Measurements from ENCODE around the gene KDM6A. TPM values are rescaled to one million over a fixed set of nuclear protein-coding genes. Genes with fewer than 3 reads are reported as not detected.
A peak's percentile ranks its signal among the peaks of the same experiment; 100 is the strongest.
"Not testable (repeated sequence)": the region's sequence is repeated elsewhere in the genome, so short reads cannot be mapped to it uniquely, and the experiment has no call there.

The KDM6A gene
- total RNA-seq, 1 donor from 2014 or later = 8.5 TPM

DNA sequence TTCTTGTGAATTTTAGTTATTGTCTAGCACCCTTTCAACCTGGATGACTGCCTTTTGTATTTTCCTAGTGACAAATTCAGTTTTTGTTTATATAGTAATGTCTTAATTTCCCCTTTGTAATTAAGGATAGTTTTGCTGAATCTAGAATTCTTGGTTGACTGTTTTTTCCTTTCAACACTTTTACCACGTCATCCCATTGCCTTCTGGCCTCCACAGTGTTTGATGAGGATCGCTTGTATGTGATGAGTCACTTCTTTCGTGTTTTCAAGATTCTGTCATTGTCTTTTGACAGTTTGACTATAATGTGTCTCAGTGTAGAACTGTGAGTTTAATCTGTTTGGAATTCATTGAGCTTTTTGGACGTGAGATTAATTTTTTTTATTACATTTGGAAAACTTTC lies 30.1 kb downstream of the KDM6A start:
- DNase-seq (ENCODE audit: low read depth) = no peak
- no peak overlapping the region for H3K4me3 ChIP-seq (ENCODE audit: low read depth, low read length)
- TF ChIP-seq, protein P1, sequence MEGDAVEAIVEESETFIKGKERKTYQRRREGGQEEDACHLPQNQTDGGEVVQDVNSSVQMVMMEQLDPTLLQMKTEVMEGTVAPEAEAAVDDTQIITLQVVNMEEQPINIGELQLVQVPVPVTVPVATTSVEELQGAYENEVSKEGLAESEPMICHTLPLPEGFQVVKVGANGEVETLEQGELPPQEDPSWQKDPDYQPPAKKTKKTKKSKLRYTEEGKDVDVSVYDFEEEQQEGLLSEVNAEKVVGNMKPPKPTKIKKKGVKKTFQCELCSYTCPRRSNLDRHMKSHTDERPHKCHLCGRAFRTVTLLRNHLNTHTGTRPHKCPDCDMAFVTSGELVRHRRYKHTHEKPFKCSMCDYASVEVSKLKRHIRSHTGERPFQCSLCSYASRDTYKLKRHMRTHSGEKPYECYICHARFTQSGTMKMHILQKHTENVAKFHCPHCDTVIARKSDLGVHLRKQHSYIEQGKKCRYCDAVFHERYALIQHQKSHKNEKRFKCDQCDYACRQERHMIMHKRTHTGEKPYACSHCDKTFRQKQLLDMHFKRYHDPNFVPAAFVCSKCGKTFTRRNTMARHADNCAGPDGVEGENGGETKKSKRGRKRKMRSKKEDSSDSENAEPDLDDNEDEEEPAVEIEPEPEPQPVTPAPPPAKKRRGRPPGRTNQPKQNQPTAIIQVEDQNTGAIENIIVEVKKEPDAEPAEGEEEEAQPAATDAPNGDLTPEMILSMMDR (conservative IDR thresholded peaks at IDR 0.05; ENCODE audit: low read depth, low read length) = no peak

DNA sequence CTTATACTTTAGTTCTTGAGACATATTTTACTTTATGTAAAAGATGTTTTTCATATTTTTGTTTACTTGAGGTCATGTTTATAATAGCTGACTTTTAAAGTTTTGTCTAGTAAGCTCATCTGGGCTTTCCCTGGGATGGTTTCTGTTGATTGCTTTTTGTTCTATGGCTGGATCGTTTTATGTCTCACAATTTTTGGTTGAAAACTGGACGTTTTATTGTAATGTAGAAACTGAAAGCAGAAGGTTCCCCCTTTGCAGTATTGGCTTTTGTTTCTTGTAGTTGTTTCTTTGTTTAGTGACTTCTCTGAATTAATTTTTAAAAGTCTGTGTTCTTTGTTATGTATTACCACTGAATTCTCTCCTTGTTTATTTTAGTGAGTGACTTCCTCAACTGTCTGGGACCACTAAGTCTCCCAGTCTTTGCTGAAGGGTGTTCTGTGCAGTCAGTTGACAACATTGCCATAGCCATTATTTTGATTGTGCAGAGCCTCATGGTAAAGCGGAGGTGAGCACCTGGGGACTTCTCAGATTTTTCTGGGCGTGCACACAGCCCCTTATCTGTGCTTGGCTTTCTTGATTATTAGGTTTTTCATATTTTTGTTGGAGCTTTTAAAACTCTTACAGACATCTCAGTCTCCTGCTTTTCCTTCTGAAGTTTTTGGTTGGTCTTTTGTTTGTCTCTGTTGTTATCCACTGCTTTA lies 31.0 kb downstream of the KDM6A start:
- no peak overlapping the region for H3K4me3 ChIP-seq (ENCODE audit: low read depth, low read length)
- no peak for DNase-seq (ENCODE audit: low read depth)
- TF ChIP-seq, protein P1 (conservative IDR thresholded peaks at IDR 0.05; ENCODE audit: low read depth, low read length) = no peak

DNA sequence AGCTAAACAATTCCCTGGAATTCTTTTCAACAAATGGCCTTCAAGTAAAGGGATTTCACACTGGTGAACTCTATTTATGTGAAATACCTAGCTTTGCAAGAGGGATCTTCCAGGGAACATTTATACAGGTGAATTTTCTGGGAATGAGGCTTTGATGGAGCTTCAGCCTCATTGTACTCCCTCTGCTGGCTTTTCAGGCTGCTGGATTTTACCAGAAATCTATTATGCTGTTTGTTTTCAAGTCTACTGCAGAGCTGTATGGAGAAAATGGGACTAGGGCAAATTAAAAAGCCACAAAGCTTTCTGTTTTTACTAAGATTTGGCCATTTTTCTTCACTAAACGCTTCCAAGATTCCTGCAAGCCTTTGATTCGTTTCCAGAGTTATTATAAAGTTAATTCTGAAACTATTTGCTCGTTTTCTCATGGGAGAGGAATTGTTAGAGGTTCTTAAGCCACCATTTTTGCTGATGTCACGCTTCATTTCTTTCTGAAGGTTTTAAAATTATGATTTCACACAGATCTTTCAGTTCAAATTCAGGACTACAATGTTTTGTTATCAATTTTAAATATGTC lies 31.6 kb downstream of the KDM6A start:
- no peak overlapping the region for H3K4me3 ChIP-seq (ENCODE audit: low read depth, low read length)
- DNase-seq (ENCODE audit: low read depth) = no peak
- TF ChIP-seq, protein P1 (conservative IDR thresholded peaks at IDR 0.05; ENCODE audit: low read depth, low read length) = peak; percentile 38

DNA sequence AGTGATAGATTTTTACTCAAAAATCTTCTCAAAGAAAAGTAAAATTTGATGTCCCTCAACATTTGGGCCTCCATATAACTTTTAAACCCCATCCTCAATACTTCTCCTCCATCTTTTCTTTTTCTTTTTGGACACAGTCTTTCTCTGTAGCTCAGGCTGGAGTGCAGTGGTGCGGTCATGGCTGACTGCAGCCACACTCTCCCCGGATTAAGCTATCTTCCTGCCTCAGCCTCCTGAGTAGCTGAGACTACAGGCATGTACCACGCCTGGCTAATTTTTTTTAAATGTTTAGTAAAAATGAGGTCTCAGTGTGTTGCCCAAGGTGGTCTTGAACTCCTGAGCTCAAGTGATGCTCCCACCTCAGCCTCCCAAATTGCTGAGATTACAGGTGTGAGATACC lies 33.1 kb downstream of the KDM6A start:
- no peak overlapping the region for H3K4me3 ChIP-seq (ENCODE audit: low read depth, low read length)
- no peak for DNase-seq (ENCODE audit: low read depth)
- TF ChIP-seq, protein P1 (conservative IDR thresholded peaks at IDR 0.05; ENCODE audit: low read depth, low read length) = no peak

DNA sequence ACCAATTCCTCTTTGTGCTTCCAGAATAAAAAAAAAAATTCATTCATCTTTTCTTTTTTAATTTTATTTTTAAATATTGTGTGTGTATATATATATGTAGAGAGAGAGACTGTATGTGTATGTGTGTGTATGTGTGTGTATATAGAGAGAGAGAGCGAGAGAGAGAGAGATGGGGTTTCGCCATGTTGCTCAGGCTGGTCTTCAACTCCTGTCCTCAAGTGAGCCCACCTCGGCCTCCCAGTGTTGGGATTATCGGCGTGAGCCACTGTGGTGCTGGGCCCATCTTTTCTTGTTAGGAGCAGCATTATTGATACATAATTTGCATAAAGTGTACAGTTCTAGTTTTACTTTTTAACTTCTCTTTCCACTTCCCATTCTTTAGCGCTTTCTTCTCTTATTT lies 33.6 kb downstream of the KDM6A start:
- TF ChIP-seq, protein P1 (conservative IDR thresholded peaks at IDR 0.05; ENCODE audit: low read depth, low read length) = no peak
- H3K4me3 ChIP-seq (ENCODE audit: low read depth, low read length) = no peak overlapping the region
- no peak for DNase-seq (ENCODE audit: low read depth)

DNA sequence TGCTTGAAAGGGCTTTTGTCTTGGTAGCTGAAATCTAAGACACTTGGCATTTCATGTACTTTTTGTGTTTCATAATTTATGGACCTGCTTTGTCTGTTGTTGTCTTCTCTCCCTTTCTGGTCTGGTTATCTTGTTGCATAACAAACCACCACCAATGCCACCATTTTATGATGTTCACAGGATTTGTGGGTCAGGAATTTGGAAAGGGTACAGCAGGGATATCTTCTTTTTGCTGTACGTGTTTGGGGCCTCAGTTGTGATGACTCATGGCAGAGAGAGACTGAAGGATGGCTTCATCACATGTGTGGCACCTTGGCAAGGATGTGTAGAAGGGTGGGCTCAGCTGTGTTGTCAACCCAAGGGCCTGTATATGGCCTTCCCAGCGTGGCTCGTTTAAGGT lies 35.2 kb downstream of the KDM6A start:
- TF ChIP-seq, protein P1 (conservative IDR thresholded peaks at IDR 0.05; ENCODE audit: low read depth, low read length) = no peak
- no peak overlapping the region for H3K4me3 ChIP-seq (ENCODE audit: low read depth, low read length)
- no peak for DNase-seq (ENCODE audit: low read depth)

DNA sequence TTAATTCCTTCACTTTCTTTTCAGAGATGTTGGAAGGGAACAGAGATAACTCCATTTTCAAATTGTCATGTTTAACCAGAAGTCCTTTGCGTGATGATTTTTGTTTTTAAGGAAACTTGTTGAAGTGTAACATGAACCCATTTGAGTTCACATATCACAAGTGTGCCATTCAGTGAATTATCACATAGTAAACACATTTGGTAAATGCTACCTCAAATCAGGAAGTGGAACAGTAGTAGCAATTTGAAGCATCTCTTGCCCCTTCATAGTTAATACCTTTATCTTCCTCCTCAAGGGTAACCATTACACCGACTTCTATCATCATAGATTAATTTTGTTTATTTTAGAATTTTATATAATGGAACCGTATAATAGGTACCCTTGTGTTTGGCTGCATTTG lies 35.8 kb downstream of the KDM6A start:
- TF ChIP-seq, protein P1 (conservative IDR thresholded peaks at IDR 0.05; ENCODE audit: low read depth, low read length) = no peak
- H3K4me3 ChIP-seq (ENCODE audit: low read depth, low read length) = no peak overlapping the region
- DNase-seq (ENCODE audit: low read depth) = no peak

DNA sequence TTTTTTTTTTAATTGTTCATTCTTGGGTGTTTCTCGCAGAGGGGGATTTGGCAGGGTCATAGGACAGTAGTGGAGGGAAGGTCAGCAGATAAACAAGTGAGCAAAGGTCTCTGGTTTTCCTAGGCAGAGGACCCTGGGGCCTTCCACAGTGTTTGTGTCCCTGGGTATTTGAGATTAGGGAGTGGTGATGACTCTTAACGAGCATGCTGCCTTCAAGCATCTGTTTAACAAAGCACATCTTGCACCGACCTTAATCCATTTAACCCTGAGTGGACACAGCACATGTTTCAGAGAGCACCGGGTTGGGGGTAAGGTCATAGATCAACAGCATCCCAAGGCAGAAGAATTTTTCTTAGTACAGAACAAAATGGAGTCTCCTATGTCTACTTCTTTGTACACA lies 37.5 kb downstream of the KDM6A start:
- not testable (repeated sequence) for DNase-seq (ENCODE audit: low read depth); H3K4me3 ChIP-seq (ENCODE audit: low read depth, low read length)

DNA sequence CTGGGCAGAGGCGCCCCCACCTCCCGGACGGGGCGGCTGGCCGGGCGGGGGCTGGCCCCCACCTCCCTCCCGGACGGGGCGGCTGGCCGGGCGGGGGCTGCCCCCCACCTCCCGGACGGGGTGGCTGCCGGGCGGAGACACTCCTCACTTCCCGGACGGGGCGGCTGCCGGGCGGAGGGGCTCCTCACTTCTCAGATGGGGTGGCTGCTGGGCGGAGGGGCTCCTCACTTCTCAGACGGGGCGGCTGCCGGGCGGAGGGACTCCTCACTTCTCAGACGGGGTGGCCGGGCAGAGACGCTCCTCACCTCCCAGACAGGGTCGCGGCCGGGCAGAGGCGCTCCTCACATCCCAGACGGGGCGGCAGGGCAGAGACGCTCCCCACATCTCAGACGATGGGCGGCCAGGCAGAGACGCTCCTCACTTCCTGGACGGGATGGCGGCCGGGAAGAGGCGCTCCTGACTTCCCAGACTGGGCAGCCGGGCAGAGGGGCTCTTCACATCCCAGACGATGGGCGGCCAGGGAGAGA lies 38.1 kb downstream of the KDM6A start:
- DNase-seq (ENCODE audit: low read depth) = not testable (repeated sequence)

More for the DNA sequence above, 38.1 kb downstream of the KDM6A start:
- not testable (repeated sequence) for H3K4me3 ChIP-seq (ENCODE audit: low read depth, low read length)
